Activated CD8-positive, alpha-beta T cell treated with anti-CD3 and anti-CD28 coated beads, Interleukin-2, amount 10 ng/mL, durations not matched to agents 7 days and 5 days (primary cell): ENCODE data around the gene CASR. TPM values are rescaled to one million over a fixed set of nuclear protein-coding genes. Genes with fewer than 3 reads are reported as not detected.
A peak's percentile ranks its signal among the peaks of the same experiment; 100 is the strongest.

Experiments
- ATAC-seq: fragments of 150-1000 bp; cut with Tn5 transposase; one replicate; pipeline ENCODE4 v1.10.0; 2021; ENCODE audit warnings: moderate library complexity
- CTCF ChIA-PET: fragments of 350-600 bp; sonication (Branson Sonifier 250); formaldehyde crosslinking; loops from one replicate; lab custom pipeline; 2021; ENCODE audit warnings: antibody characterized with exemption; lab: Charles Lee
- POLR2A ChIA-PET: fragments of 350-600 bp; sonication (Branson Sonifier 250); formaldehyde crosslinking; loops from one replicate; lab custom pipeline; 2021; ENCODE audit warnings: antibody characterized with exemption; lab: Charles Lee
- DNase-seq: peaks from one replicate; pipeline ENCODE4 v3.0.0-alpha.2; 2020
- H3K27ac Mint-ChIP-seq: one replicate; pipeline ENCODE4 v1.8.0; 2021; ENCODE audit warnings: mild to moderate bottlenecking, mixed read lengths
- H3K27me3 Mint-ChIP-seq: one replicate; pipeline ENCODE4 v1.8.0; 2021; ENCODE audit warnings: low read depth, mixed read lengths
- H3K36me3 Mint-ChIP-seq: one replicate; pipeline ENCODE4 v1.8.0; 2021; ENCODE audit warnings: low read depth, mixed read lengths
- H3K4me1 Mint-ChIP-seq: one replicate; pipeline ENCODE4 v1.8.0; 2021; ENCODE audit warnings: low read depth, mixed read lengths
- H3K4me3 Mint-ChIP-seq: one replicate; pipeline ENCODE4 v1.8.0; 2021; ENCODE audit warnings: mild to moderate bottlenecking, mixed read lengths
- H3K9me3 Mint-ChIP-seq: one replicate; pipeline ENCODE4 v1.8.0; 2022; ENCODE audit warnings: mixed read lengths; ENCODE audit not compliant: insufficient read depth
- total RNA-seq, 2 experiments: library from RNA; stranded (reverse); gene quantifications; one replicate each; pipeline ENCODE4 v1.2.3, GENCODE V29; 2021

CASR gene
- total RNA-seq, 2 experiments from 2014 or later = not detected

DNA sequence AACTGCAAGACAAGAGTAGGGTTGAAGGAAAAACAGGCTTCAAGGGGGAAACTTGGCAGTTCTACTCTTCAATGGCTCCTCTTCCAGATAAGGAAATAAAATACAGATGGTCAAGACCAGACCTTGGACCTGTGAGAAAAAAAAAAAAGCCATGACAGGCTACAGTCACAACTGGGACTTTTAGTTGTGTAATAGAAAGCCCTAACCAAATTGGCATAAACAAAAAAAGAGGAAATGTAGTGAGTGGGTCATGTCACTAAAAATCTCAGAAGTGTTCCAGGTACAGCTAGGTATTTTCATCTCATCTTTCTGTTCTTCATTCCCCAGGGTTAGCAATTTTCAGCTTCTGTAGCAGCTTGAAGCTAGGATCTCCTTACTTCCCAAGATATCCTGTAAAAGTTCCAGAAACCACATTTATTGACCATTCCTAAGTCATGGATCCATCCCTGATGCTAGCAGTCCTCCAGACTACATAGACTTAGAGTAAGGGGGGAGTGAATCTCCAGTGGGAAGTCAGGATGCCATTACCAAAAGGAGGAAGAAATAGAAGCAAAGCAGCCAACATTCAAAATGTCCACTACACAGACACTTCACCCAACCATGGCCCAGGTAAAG is 80.6 kb downstream of the CASR start:
- ATAC-seq (no peak), DNase-seq (no peak)
- CTCF ChIA-PET = interaction anchor here (2.6 kb wide), 1 partner anchor 162 kb away, joined by 8 read pairs; no protein-coding TSS in a partner anchor
- H3K27me3 Mint-ChIP-seq = peaks cover 37% of the 10 kb centered on the region
- no peaks in the 10 kb centered on the region for H3K36me3 Mint-ChIP-seq
- H3K27ac Mint-ChIP-seq = no peak overlapping the region
- no peak overlapping the region for H3K4me3 Mint-ChIP-seq
- no peaks in the 10 kb centered on the region for H3K9me3 Mint-ChIP-seq
- POLR2A ChIA-PET = no interaction called here
- H3K4me1 Mint-ChIP-seq = no peaks in the 10 kb centered on the region

DNA sequence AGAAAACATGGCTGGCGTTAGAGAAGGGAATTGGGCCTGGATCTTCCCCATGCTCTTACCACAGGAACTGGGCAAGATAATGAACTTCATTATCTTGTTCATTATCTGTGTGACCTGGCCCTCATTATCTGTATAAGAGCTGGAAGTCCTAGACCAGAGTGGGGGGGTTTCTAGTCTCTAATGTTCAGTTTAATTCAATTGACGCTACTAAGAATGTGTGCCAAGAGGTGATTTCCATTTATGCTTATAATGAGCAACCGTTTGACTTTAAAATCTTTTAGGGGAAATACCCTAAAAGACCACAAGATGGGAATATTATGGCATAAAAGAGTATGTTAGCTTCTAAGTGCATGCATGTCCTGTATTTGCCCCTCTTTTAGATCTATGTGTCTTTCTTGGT is 82.5 kb downstream of the CASR start:
- Mint-ChIP-seq H3K27ac (no peak overlapping the region), H3K4me1 (peaks cover 4% of the 10 kb centered on the region), H3K9me3 (no peaks in the 10 kb centered on the region), H3K4me3 (no peak overlapping the region), H3K36me3 (no peaks in the 10 kb centered on the region), H3K27me3 (peaks cover 33% of the 10 kb centered on the region)
- CTCF ChIA-PET = interaction anchor here (0.8 to 1.2 kb wide), 3 partner anchors 34 to 165 kb away, joined by 3 to 4 read pairs (median 3); no protein-coding TSS in a partner anchor
- DNase-seq (no peak), ATAC-seq (no peak)
- POLR2A ChIA-PET = no interaction called here

DNA sequence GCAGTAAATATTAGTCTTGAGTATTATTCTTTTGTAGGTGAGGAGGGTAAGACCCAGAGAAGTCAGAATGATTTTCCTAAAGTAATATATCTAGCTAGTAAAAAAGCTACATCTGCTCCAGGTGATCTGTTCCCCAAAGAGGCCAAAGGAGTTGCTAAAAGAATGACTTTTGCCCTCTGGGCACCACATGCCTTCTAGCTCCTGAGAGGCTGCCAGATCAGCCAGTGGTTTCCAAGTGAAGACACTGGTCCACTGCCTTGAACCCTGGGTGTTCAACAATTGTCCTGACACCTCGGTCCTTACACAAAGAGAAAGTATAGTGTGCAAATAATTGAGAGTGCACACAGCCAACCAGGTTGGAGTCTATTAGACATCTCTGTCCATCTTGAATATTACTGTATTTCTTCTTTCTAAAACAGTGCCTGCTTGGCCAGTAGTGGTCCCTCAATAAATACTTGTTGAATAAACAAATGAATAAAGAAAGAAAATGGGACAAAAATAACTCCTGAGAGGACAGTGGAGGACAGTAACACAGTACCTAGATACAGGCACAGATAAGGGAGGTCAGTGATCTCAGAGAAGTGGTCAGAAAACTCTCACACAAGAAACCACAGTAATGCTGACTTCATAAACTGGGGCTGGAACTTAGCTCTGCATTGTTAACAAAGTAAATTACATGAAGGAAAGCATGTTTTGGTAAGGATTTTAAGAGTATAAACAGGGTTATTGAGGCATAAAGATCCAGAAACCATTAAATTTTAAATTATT is 85.0 kb downstream of the CASR start:
- no peak overlapping the region for H3K4me3 Mint-ChIP-seq
- no peak for DNase-seq
- H3K4me1 Mint-ChIP-seq = peaks cover 28% of the 10 kb centered on the region
- no peak overlapping the region for H3K27ac Mint-ChIP-seq
- no peak for ATAC-seq
- POLR2A ChIA-PET = no interaction called here
- CTCF ChIA-PET = interaction anchor here (1.7 kb wide), 1 partner anchor 9 kb away, joined by 4 read pairs; no protein-coding TSS in a partner anchor
- H3K27me3 Mint-ChIP-seq = peaks cover 23% of the 10 kb centered on the region
- H3K9me3 Mint-ChIP-seq = no peaks in the 10 kb centered on the region
- H3K36me3 Mint-ChIP-seq = no peaks in the 10 kb centered on the region

DNA sequence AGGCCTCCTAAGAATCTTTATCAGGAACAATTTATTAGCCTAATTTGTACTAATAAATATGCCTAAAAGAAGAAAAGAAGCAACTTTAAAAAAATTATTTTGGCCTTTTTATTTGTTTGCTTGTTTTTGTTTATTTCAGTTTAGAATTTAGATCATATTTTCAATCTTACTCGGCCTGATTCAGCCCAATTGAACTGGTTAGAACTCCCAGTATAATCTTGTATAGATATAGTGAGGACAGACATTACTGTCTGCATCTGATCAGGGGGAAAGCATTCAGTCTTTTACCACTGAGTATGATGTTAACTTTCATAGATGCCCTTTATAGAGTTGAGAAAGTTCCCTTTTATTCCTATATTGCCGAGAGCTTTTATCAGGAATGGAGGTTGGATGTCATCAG is 85.6 kb downstream of the CASR start:
- Mint-ChIP-seq H3K4me1 (peaks cover 34% of the 10 kb centered on the region), H3K27ac (no peak overlapping the region), H3K36me3 (peaks cover 2% of the 10 kb centered on the region), H3K9me3 (no peaks in the 10 kb centered on the region), H3K27me3 (peaks cover 18% of the 10 kb centered on the region), H3K4me3 (no peak overlapping the region)
- DNase-seq (no peak), ATAC-seq (no peak)
- ChIA-PET POLR2A (no interaction called here), CTCF (interaction anchor here (1.7 kb wide), 1 partner anchor 9 kb away, joined by 4 read pairs; no protein-coding TSS in a partner anchor)

DNA sequence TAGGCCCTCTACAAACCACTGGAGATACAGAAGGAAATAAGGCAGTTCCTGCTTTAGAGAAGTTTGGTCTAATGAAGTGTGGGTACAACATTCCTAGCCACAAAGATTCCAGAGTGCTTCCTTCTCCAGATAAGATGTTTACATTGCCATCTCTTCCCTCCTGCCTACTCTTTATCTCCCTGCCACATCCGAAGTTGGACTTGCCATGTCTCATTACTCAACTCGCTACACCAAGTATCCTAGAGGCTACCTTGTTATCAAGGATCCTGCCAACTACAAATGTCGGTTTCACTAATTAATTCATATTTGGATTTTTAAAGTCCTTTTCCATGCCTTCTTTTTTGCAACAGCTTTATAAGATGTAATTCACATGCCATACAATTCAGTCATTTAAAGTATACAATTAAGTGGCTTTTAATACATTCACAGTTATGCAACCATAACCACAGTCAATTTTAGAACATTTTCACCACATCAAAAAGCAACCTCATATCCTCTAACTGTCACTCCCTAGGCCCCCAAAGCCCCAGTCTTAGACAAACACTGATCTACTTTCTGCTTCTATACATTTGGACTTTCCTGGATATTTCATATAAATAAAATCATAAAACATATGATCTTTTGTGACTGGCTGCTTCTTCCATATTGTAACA is 87.9 kb downstream of the CASR start:
- ChIA-PET CTCF (no interaction called here), POLR2A (interaction anchor here (0.6 kb wide), 1 partner anchor 12 kb away, joined by 3 read pairs; no protein-coding TSS in a partner anchor)
- Mint-ChIP-seq H3K36me3 (peaks cover 2% of the 10 kb centered on the region), H3K4me1 (peaks cover 34% of the 10 kb centered on the region), H3K27ac (peak overlapping the region; percentile 2), H3K4me3 (peak overlapping the region; percentile 1), H3K27me3 (peaks cover 3% of the 10 kb centered on the region), H3K9me3 (no peaks in the 10 kb centered on the region)
- peak; percentile 86 for ATAC-seq
- peak; percentile 54 for DNase-seq

DNA sequence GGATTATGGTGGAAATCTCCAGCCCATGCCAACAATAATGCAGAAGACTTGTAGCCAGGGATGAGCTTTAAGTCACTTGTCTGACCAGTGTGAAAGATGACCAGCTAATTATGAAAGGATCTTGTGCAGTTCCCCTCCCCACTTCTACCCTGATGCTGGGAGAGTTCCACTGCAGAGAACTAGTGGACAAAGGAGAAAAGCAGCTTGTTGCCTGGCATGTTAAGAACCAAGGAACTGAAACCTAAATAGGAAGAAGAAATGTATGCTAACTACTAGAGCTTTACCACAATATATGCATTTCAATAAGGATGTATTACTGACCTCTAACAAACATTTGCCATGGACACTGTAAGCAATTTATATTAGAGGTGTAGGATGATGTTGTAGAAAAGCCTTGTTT is 89.4 kb downstream of the CASR start:
- no peaks in the 10 kb centered on the region for H3K9me3 Mint-ChIP-seq
- H3K27ac Mint-ChIP-seq = no peak overlapping the region
- H3K27me3 Mint-ChIP-seq = peaks cover 5% of the 10 kb centered on the region
- H3K4me1 Mint-ChIP-seq = peaks cover 34% of the 10 kb centered on the region
- H3K4me3 Mint-ChIP-seq = no peak overlapping the region
- ChIA-PET CTCF (interaction anchor here (0.7 to 1.3 kb wide), 6 partner anchors 8 to 172 kb away, joined by 3 to 4 read pairs (median 3); no protein-coding TSS in a partner anchor), POLR2A (no interaction called here)
- ATAC-seq = no peak
- H3K36me3 Mint-ChIP-seq = peaks cover 2% of the 10 kb centered on the region
- DNase-seq = no peak

DNA sequence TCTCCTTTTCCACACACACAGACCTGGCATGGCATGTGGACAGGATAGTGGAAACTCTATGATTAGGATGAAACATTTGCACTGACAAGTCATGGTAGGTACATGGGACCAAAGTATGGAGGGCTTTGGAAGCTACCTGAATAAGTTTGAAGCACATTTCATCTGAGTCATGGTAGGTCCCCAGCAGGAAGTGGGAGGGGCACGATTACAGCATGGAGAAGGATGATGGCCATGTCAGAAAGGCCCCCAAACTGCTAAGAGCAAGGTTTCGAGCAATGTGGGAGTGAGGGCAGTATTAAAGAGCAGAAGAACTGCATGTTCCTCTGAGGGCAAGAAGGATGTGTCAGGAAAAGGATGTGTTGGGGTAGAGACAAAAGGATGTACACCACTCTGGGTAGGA is 90.0 kb downstream of the CASR start:
- Mint-ChIP-seq H3K36me3 (peaks cover 2% of the 10 kb centered on the region), H3K27me3 (peaks cover 6% of the 10 kb centered on the region), H3K9me3 (no peaks in the 10 kb centered on the region), H3K27ac (peak overlapping the region; percentile 47), H3K4me1 (peaks cover 34% of the 10 kb centered on the region), H3K4me3 (no peak overlapping the region)
- DNase-seq (no peak), ATAC-seq (peak; percentile 28)
- POLR2A ChIA-PET = no interaction called here
- CTCF ChIA-PET = interaction anchor here (0.7 to 1.3 kb wide), 6 partner anchors 8 to 172 kb away, joined by 3 to 4 read pairs (median 3); no protein-coding TSS in a partner anchor

DNA sequence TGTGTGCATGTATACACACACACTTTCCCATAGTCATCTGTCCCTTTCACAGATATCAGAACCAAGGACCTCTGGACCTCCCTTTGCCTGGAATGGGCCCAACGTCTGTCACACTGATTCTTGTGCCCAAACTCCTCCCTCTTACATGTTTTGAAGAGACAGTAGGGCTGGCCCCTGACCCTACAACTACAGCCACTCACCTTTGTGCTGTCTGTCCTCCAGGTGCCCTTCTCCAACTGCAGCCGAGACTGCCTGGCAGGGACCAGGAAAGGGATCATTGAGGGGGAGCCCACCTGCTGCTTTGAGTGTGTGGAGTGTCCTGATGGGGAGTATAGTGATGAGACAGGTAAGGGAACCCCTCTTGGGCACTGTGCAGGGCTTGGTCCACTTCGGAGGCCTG is 98.4 kb downstream of the CASR start:
- no peak overlapping the region for H3K4me3 Mint-ChIP-seq
- H3K27me3 Mint-ChIP-seq = peaks cover 16% of the 10 kb centered on the region
- H3K9me3 Mint-ChIP-seq = no peaks in the 10 kb centered on the region
- H3K4me1 Mint-ChIP-seq = no peaks in the 10 kb centered on the region
- H3K27ac Mint-ChIP-seq = no peak overlapping the region
- ATAC-seq (no peak), DNase-seq (no peak)
- CTCF ChIA-PET = interaction anchor here (1.0 kb wide), 1 partner anchor 9 kb away, joined by 3 read pairs; no protein-coding TSS in a partner anchor
- no peaks in the 10 kb centered on the region for H3K36me3 Mint-ChIP-seq
- POLR2A ChIA-PET = no interaction called here

DNA sequence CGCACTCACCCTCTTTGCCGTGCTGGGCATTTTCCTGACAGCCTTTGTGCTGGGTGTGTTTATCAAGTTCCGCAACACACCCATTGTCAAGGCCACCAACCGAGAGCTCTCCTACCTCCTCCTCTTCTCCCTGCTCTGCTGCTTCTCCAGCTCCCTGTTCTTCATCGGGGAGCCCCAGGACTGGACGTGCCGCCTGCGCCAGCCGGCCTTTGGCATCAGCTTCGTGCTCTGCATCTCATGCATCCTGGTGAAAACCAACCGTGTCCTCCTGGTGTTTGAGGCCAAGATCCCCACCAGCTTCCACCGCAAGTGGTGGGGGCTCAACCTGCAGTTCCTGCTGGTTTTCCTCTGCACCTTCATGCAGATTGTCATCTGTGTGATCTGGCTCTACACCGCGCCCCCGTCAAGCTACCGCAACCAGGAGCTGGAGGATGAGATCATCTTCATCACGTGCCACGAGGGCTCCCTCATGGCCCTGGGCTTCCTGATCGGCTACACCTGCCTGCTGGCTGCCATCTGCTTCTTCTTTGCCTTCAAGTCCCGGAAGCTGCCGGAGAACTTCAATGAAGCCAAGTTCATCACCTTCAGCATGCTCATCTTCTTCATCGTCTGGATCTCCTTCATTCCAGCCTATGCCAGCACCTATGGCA is 100.5 kb downstream of the CASR start:
- H3K4me3 Mint-ChIP-seq = no peak overlapping the region
- H3K9me3 Mint-ChIP-seq = no peaks in the 10 kb centered on the region
- H3K27ac Mint-ChIP-seq = no peak overlapping the region
- ChIA-PET CTCF (interaction anchor here (1.1 kb wide), 1 partner anchor 15 kb away, joined by 3 read pairs; no protein-coding TSS in a partner anchor), POLR2A (no interaction called here)
- no peak for ATAC-seq
- peaks cover 16% of the 10 kb centered on the region for H3K27me3 Mint-ChIP-seq
- DNase-seq = no peak
- H3K36me3 Mint-ChIP-seq = no peaks in the 10 kb centered on the region
- H3K4me1 Mint-ChIP-seq = no peaks in the 10 kb centered on the region

DNA sequence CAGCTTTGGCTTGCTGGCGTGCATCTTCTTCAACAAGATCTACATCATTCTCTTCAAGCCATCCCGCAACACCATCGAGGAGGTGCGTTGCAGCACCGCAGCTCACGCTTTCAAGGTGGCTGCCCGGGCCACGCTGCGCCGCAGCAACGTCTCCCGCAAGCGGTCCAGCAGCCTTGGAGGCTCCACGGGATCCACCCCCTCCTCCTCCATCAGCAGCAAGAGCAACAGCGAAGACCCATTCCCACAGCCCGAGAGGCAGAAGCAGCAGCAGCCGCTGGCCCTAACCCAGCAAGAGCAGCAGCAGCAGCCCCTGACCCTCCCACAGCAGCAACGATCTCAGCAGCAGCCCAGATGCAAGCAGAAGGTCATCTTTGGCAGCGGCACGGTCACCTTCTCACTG is 101.0 kb downstream of the CASR start:
- H3K36me3 Mint-ChIP-seq = no peaks in the 10 kb centered on the region
- POLR2A ChIA-PET = no interaction called here
- no peak for ATAC-seq

DNA sequence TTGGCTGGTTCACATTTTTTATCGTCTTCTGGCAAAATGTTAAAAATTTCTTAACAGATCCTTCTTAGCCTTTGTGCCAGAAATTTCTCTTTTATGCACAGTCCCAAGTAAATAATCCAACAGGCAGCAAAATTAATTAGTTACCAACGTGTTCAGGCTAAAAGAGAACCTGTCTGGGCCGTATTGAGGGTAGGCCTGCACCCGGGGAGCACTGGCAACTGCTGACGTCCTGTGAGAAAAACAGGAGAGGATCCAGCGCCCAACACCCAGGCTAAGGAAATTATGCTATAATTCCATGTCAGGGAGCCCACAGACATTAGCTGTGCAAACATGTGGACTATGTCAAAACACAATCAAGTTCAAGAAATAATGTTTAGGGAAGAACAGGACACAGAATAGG is 110.9 kb downstream of the CASR start:
- ChIA-PET CTCF (interaction anchor here (1.7 kb wide), 1 partner anchor 193 kb away, joined by 5 read pairs; no protein-coding TSS in a partner anchor), POLR2A (no interaction called here)
- H3K36me3 Mint-ChIP-seq = no peaks in the 10 kb centered on the region
- no peaks in the 10 kb centered on the region for H3K9me3 Mint-ChIP-seq
- peaks cover 21% of the 10 kb centered on the region for H3K4me1 Mint-ChIP-seq
- H3K27ac Mint-ChIP-seq = no peak overlapping the region
- DNase-seq (no peak), ATAC-seq (no peak)
- no peak overlapping the region for H3K4me3 Mint-ChIP-seq
- no peaks in the 10 kb centered on the region for H3K27me3 Mint-ChIP-seq

More for the DNA sequence above, 101.0 kb downstream of the CASR start:
- Mint-ChIP-seq H3K27me3 (peaks cover 16% of the 10 kb centered on the region), H3K27ac (no peak overlapping the region), H3K9me3 (no peaks in the 10 kb centered on the region), H3K4me1 (no peaks in the 10 kb centered on the region), H3K4me3 (no peak overlapping the region)
- CTCF ChIA-PET = interaction anchor here (1.1 kb wide), 1 partner anchor 15 kb away, joined by 3 read pairs; no protein-coding TSS in a partner anchor
- no peak for DNase-seq
